Stimulated activated CD8-positive, alpha-beta memory T cell treated with anti-CD3 and anti-CD28 coated beads, Interleukin-7, amount 100 ng/mL, for 4 hours (primary cell): ENCODE results near the gene DENND4A.
"Not testable (repeated sequence)": the region's sequence is repeated elsewhere in the genome, so short reads cannot be mapped to it uniquely, and the experiment has no call there.

Experiments used
- DNase-seq, 2 donors: peaks; one replicate each; pipeline ENCODE4 v3.0.0-alpha.2; 2020; ENCODE audit warnings: low read depth in 2 of 2

The DENND4A gene

GRCh38 chr15:65789105-65789504, 3.0 kb downstream of the DENND4A start:
- DNase-seq, result no peak

- DNase-seq, result no peak
These were observed 4.8 kb downstream of the DENND4A start for GRCh38 chr15:65787260-65787659.

- DNase-seq, result no peak
These were observed 6.9 kb downstream of the DENND4A start for GRCh38 chr15:65785151-65785550.

- no peak for DNase-seq
These were observed 8.2 kb downstream of the DENND4A start for GRCh38 chr15:65783872-65784271.

GRCh38 chr15:65782096-65782495, 10.0 kb downstream of the DENND4A start:
- no peak for DNase-seq

- not testable (repeated sequence) for DNase-seq
These were observed 13.4 kb downstream of the DENND4A start for GRCh38 chr15:65778701-65779100.

GRCh38 chr15:65778269-65778668, 13.8 kb downstream of the DENND4A start:
- no peak for DNase-seq

GRCh38 chr15:65777843-65778242, 14.2 kb downstream of the DENND4A start:
- DNase-seq, result no peak

GRCh38 chr15:65777053-65777452, 15.0 kb downstream of the DENND4A start:
- no peak for DNase-seq

GRCh38 chr15:65773386-65774111, 18.5 kb downstream of the DENND4A start:
- no peak for DNase-seq

GRCh38 chr15:65772930-65773329, 19.2 kb downstream of the DENND4A start:
- no peak for DNase-seq

GRCh38 chr15:65771870-65772269, 20.2 kb downstream of the DENND4A start:
- DNase-seq, result no peak

- no peak for DNase-seq
These were observed 22.6 kb downstream of the DENND4A start for GRCh38 chr15:65769482-65769881.

- no peak for DNase-seq
These were observed 24.2 kb downstream of the DENND4A start for GRCh38 chr15:65767895-65768294.

- DNase-seq, result no peak
These were observed 24.9 kb downstream of the DENND4A start for GRCh38 chr15:65767264-65767595.

- DNase-seq, result no peak
These were observed 25.4 kb downstream of the DENND4A start for GRCh38 chr15:65766422-65767263.

- DNase-seq, result no peak
These were observed 27.0 kb downstream of the DENND4A start for GRCh38 chr15:65765106-65765505.

GRCh38 chr15:65762914-65763787, 28.9 kb downstream of the DENND4A start:
- no peak for DNase-seq

GRCh38 chr15:65762399-65762798, 29.7 kb downstream of the DENND4A start:
- no peak for DNase-seq

- no peak for DNase-seq
These were observed 30.7 kb downstream of the DENND4A start for GRCh38 chr15:65761210-65761926.

GRCh38 chr15:65759441-65759840, 32.7 kb downstream of the DENND4A start:
- no peak for DNase-seq

GRCh38 chr15:65758242-65758641, 33.9 kb downstream of the DENND4A start:
- no peak for DNase-seq
